ENCODE data around the gene GRPEL2. TPM values are rescaled to one million over a fixed set of nuclear protein-coding genes. Genes with fewer than 3 reads are reported as not detected.

The GRPEL2 gene
- total and polyA plus RNA-seq, 2 of the 8 experiments (the other 6 are each of a cell fraction or from before 2014, with no cell fraction given), result 11.2 to 52.2 TPM

DNA sequence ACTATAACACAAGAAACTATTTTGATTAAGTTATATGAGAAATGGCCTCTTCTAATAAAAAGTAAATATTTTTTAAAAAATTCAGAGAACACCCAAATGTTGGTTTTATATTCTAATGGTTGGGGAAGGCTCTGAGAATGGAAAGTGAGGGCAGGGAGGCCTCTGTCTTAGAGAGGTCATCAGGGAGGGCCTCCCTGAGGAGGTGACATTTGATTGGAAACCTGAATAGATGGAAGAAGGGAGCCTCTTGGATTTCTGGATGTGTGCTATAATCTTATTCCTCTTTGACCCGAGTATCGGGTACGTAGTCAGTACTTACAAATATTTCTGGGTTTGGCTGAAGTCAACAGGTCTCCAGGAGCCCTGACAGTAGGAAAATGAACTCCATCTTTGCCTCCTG is 26.1 kb upstream of the GRPEL2 start (continued):
- TF ChIP-seq NANOG (IDR thresholded peaks at IDR 0.05; ENCODE audit: insufficient read depth, low read depth, low read length, poor library complexity, severe bottlenecking) (no peak), BRCA1 (IDR thresholded peaks at IDR 0.05; ENCODE audit: low read depth, low read length) (no peak), POLR2A (IDR thresholded peaks at IDR 0.05; ENCODE audit: control extremely low read depth in 1 of 2, low read depth in 2 of 2, low read length in 2 of 2) (no peak), RBBP5 (IDR thresholded peaks at IDR 0.05; ENCODE audit: borderline replicate concordance, low read depth, low read length) (no peak)

Measured in H1 (cell line).